Brain microvascular endothelial cell (primary cell): ENCODE data around the gene UQCRC2.

ENCODE experiments used
- DNase-seq: peaks from one replicate; pipeline ENCODE4 v3.0.0-alpha.2; 2020
- H3K27ac ChIP-seq: fragments of 250-450 bp; sonication (Bioruptor Pico); 2 replicates; pipeline ENCODE4 v1.5.1; 2020; ENCODE audit warnings: mild to moderate bottlenecking, moderate library complexity
- H3K27me3 ChIP-seq: fragments of 250-450 bp; sonication (Bioruptor Pico); replicated peaks from 2 replicates; pipeline ENCODE4 v1.5.1; 2020; ENCODE audit warnings: mild to moderate bottlenecking
- H3K36me3 ChIP-seq: fragments of 250-450 bp; sonication (Bioruptor Pico); replicated peaks from 2 replicates; pipeline ENCODE4 v1.5.1; 2020; ENCODE audit warnings: mild to moderate bottlenecking
- H3K4me3 ChIP-seq: 2 replicates; pipeline ENCODE4 v1.5.1; 2011; ENCODE audit warnings: low read depth, mild to moderate bottlenecking, control low read depth, low read length, moderate library complexity
- CTCF ChIP-seq: IDR thresholded peaks from 2 replicates; pipeline ENCODE4 v1.5.1; 2011; ENCODE audit warnings: low read depth, mild to moderate bottlenecking, moderate library complexity, low read length, control low read depth, inconsistent platforms; ENCODE audit errors: missing control alignments
- in situ Hi-C: cut with HindIII; loops from 2 replicates; pipeline ENCODE4 v1.10.0; 2017; ENCODE audit warnings: low sequenced_read_pairs, low pct_ligation_motif_present

UQCRC2 gene

GRCh38 chr16:22008215-22009059 lies 55.3 kb downstream of the UQCRC2 start:
- H3K27ac ChIP-seq = no peak overlapping the region
- DNase-seq = no peak
- peak overlapping the region; percentile 87 for H3K4me3 ChIP-seq
- TF ChIP-seq CTCF = no peak
- in situ Hi-C loops = no loop called here
- H3K36me3 ChIP-seq = no peaks in the 10 kb centered on the region
- no peaks in the 10 kb centered on the region for H3K27me3 ChIP-seq

- no peaks in the 10 kb centered on the region for H3K36me3 ChIP-seq
- no peak for DNase-seq
- no peaks in the 10 kb centered on the region for H3K27me3 ChIP-seq
- in situ Hi-C loops = no loop called here
- no peak overlapping the region for H3K27ac ChIP-seq
- TF ChIP-seq CTCF = no peak
- H3K4me3 ChIP-seq = no peak overlapping the region
Measured at GRCh38 chr16:22010902-22011301, 57.7 kb downstream of the UQCRC2 start.

GRCh38 chr16:22012241-22012640 lies 59.1 kb downstream of the UQCRC2 start:
- Histone ChIP-seq H3K27ac (no peak overlapping the region), H3K36me3 (no peaks in the 10 kb centered on the region), H3K27me3 (no peaks in the 10 kb centered on the region), H3K4me3 (no peak overlapping the region)
- no peak for TF ChIP-seq CTCF
- DNase-seq = no peak
- in situ Hi-C loops = no loop called here

- TF ChIP-seq CTCF = no peak
- H3K4me3 ChIP-seq = no peak overlapping the region
- no peak overlapping the region for H3K27ac ChIP-seq
- no peaks in the 10 kb centered on the region for H3K27me3 ChIP-seq
- in situ Hi-C loops = no loop called here
- H3K36me3 ChIP-seq = no peaks in the 10 kb centered on the region
- DNase-seq = no peak
Measured at GRCh38 chr16:22013486-22013885, 60.3 kb downstream of the UQCRC2 start.

- in situ Hi-C loops = no loop called here
- no peak for TF ChIP-seq CTCF
- Histone ChIP-seq H3K36me3 (no peaks in the 10 kb centered on the region), H3K27me3 (no peaks in the 10 kb centered on the region), H3K27ac (no peak overlapping the region), H3K4me3 (no peak overlapping the region)
- DNase-seq = no peak
Measured at GRCh38 chr16:22014271-22014873, 61.2 kb downstream of the UQCRC2 start.
